HEK293 (cell line): Measurements from ENCODE around the gene CIB4.

ENCODE experiments used
- KLF1 ChIP-seq: fragments of 450-650 bp; formaldehyde crosslinking; IDR thresholded peaks from 2 replicates; pipeline ENCODE4 v1.5.1; 2016; ENCODE audit warnings: missing biosample characterization, missing genetic modification characterization
- PRDM1 ChIP-seq: fragments of 450-650 bp; formaldehyde crosslinking; IDR thresholded peaks from 2 replicates; pipeline ENCODE4; 2016; ENCODE audit warnings: missing biosample characterization, missing genetic modification characterization
- ZBTB1 ChIP-seq: fragments of 450-650 bp; formaldehyde crosslinking; IDR thresholded peaks from 2 replicates; pipeline ENCODE4 v1.5.1; 2016; ENCODE audit warnings: missing biosample characterization, missing genetic modification characterization
- ZNF114 ChIP-seq: fragments of 450-650 bp; formaldehyde crosslinking; IDR thresholded peaks from 2 replicates; pipeline ENCODE4 v1.5.0; 2017; ENCODE audit warnings: missing biosample characterization, missing genetic modification characterization
- ZNF266 ChIP-seq: fragments of 450-650 bp; formaldehyde crosslinking; IDR thresholded peaks from 2 replicates; pipeline ENCODE4 v1.5.1; 2016; ENCODE audit warnings: missing biosample characterization, missing genetic modification characterization, low read depth
- ZNF433 ChIP-seq: fragments of 450-650 bp; formaldehyde crosslinking; IDR thresholded peaks from 2 replicates; pipeline ENCODE4 v1.5.1; 2016; ENCODE audit warnings: missing biosample characterization, missing genetic modification characterization, low read depth
- ZNF626 ChIP-seq: fragments of 450-650 bp; sonication (Bioruptor Pico); formaldehyde crosslinking; IDR thresholded peaks from 2 replicates; pipeline ENCODE4 v1.5.1; 2018; ENCODE audit warnings: missing biosample characterization, missing genetic modification characterization, inconsistent platforms
- TF ChIP-seq, protein P1 (sequence below): fragments of 450-650 bp; formaldehyde crosslinking; IDR thresholded peaks from 2 replicates; pipeline ENCODE4 v1.5.1; 2016; ENCODE audit warnings: missing biosample characterization, missing genetic modification characterization, borderline replicate concordance

DNA sequence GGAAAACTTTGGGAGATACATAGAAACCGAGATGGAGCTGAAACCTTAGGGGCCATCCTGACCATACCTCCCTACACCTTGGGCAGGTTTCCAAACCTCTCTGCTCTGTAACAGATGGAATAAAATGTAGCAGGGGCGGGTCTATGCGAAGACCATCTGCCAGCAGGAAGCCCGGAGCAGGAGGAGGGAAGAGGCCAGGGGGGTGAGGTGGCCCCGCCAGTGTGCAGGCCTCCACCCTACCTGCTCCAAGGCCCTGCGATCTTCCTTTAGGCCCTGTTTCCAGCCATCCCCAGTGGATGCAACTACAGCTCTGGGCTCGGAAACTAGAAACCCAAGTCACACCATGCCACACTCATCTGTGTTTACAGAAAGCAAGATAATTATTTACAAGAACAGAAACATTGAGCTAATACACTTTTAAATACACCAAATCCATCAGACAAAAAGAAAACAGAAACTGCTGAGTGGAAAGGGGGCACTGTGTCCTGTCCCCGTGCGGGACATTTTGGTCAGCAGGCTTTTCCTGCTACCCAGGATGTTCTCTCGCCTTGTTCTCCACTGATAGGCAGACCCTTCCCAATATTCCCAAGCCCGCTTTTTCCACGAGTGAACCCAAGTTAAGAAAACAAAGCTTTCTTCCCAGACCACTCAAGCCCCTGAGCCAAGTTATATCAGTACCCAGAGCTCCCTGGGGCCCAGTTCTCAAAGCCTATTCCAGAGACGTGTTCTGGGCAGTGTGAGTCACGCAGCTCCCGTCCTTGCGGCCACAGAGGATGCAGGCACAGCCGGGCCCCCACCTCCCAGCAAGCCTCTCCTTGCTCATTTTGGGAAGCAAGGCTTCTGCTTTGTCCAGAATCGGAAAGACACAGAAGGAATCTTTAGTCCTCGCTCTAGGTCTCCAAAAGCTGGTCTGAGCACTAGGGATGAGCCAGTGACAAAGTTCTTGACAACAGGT lies 17.3 kb downstream of the CIB4 start:
- TF ChIP-seq ZNF626 (no peak), ZNF114 (tag by site-specific recombination) (no peak), KLF1 (tag by site-specific recombination) (no peak), ZNF266 (tag by site-specific recombination) (no peak), ZBTB1 (tag by site-specific recombination) (no peak), PRDM1 (tag by site-specific recombination) (no peak), ZNF433 (no peak)
- TF ChIP-seq, protein P1, sequence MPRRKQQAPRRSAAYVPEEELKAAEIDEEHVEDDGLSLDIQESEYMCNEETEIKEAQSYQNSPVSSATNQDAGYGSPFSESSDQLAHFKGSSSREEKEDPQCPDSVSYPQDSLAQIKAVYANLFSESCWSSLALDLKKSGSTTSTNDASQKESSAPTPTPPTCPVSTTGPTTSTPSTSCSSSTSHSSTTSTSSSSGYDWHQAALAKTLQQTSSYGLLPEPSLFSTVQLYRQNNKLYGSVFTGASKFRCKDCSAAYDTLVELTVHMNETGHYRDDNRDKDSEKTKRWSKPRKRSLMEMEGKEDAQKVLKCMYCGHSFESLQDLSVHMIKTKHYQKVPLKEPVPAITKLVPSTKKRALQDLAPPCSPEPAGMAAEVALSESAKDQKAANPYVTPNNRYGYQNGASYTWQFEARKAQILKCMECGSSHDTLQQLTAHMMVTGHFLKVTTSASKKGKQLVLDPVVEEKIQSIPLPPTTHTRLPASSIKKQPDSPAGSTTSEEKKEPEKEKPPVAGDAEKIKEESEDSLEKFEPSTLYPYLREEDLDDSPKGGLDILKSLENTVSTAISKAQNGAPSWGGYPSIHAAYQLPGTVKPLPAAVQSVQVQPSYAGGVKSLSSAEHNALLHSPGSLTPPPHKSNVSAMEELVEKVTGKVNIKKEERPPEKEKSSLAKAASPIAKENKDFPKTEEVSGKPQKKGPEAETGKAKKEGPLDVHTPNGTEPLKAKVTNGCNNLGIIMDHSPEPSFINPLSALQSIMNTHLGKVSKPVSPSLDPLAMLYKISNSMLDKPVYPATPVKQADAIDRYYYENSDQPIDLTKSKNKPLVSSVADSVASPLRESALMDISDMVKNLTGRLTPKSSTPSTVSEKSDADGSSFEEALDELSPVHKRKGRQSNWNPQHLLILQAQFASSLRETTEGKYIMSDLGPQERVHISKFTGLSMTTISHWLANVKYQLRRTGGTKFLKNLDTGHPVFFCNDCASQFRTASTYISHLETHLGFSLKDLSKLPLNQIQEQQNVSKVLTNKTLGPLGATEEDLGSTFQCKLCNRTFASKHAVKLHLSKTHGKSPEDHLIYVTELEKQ (tag by site-specific recombination): no peak
